Effector CD4-positive, alpha-beta T cell (primary cell): ENCODE results near the gene RASGRF1.

ENCODE experiments used
- DNase-seq: peaks from one replicate; pipeline ENCODE4 v3.0.0-alpha.2; 2020

Gene RASGRF1

DNA sequence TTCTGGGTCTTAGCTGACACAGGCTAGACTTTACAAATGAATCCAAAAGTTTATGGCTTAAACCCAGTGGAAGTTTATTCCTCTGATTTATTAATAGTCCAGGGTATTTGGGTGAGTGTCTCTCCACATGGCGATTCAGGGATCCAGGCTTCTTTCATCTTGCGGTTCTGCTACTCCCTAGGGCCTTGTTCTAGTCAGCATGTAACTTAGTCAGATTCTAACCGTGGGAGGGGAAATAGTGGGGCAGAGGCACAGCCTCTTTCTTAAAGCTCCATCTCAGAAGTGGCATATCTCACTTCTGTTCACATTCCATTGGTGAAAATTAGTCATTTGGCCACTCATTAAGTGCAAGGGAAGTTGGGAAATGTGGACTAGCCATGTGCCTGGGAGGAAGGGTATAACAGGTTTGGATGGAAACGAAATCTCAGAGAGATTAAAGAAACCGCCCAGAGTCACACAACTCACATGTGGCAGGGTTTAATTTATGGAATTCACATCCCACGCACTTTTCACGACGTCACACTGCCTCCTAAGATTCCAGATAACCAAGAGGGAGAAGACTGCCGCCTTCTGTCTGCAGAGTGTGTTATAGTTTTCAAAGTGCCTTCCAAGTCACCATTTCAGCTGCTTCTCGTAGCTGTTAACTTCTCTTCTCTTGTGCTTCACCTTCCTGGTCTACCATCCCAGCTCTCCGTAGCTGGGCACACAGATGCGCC, 11.4 kb upstream of the RASGRF1 start:
- DNase-seq: no peak

DNA sequence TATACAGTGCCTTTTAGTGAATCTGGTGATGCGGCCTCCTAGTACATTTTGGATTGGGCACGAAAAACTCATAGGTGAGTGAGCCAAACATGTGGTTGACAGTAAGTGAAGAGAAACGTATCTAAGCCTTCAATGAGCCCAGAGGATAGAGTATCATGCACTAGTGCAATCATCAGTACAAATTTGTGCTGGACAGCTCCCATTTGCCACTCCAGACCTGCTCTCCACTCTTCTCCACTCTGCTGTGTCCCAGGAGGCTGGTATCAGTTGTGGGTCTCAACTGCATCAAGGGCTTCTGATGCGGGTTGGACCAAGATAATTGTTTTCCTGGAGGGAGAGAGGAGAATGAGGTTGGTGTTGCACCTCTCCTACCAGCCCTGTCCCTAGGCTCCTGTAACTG, 9.1 kb upstream of the RASGRF1 start:
- no peak for DNase-seq

DNA sequence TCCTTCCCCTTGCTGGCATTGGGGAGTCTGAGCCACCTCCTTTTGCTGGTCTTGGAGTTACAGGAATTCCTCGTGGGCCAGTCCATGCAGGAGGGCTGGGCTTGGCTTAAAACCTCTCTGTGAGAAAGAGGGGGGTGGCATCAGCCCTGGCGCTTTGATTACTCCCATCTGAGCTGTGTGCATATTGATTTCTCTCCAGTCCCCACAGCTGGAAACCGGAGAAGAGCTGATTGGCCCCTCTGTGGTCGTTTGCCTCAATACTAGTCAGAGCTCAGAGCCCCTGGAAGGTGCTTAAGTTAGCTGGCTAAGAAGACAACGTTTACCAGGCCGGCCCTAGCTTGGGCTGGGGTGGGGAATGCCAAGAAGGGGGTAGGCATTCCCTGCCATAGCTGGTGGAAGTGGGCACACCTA, 4.0 kb upstream of the RASGRF1 start:
- DNase-seq: no peak

DNA sequence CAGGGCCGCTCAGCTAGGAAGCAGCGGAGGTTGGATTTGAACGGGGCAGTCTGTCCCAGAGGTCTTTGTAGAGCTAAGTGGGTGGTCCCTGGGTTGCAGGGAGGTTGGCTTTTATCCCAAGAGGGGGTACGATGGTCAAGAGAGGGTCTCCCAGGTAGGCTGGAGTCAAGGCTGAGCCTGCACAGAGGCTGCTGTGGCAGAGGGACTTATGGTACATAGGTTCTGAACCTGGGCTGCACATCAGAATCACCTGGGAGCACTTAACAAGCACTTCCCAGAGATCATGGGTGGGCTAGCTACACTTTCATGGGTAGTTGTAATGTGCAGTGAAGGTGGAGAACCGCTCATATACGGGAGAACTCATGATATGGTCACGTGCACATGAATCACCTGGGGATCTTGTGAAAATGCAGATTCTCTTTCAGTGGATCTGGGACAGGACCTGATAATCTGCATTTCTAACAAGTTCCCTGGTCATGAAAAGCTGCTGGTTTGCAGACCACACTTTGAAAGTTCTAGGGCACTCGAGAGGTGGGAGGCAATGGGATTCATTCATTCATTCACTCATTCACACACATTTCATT, 2.9 kb upstream of the RASGRF1 start:
- no peak for DNase-seq

DNA sequence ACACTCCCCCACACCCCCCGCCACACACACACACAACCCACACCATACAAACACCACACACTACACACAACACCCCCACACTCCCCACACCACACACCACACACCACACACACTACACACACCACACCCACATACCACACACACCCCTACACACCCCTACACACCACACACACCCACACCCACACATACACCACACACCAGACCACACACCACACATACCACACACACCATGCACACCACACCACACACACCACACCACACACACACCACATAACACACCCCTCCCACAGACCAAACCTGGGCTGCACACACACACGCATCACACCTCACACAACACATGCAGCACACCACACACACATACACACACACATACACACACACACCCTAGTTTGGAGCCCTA, 1.8 kb upstream of the RASGRF1 start:
- DNase-seq: no peak

DNA sequence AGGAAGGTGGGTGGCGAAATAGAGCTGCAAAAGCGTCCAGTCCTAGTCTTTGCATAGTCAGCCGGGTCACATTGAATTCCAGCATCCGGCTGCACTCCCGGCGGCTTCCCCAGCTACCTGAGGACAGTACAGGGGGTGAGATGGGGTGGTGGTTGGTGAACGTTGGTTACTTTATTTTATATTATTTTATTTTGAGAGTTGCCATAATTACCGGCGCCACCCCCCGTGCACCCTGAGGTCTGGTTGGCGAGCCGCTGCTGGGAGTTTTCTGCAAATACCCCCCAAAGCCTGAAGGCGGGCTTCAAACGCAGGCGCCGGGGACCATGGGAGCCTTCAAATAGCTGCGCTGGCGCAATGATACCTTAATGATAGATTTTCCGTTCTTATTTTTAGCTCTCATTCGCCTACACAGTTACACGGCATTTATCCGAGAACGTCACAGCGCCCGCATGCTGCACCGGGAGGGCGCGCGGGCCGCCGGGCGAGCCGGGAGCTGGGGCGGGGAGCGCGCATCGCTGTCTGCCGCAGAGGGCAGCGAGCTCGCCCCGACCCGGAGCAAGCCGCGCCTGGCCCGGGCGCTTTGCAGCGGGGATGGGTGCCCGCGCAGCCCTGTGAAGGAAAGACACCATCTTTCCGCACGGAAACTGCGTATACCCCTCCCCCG, 756 bp upstream of the RASGRF1 start:
- no peak for DNase-seq

DNA sequence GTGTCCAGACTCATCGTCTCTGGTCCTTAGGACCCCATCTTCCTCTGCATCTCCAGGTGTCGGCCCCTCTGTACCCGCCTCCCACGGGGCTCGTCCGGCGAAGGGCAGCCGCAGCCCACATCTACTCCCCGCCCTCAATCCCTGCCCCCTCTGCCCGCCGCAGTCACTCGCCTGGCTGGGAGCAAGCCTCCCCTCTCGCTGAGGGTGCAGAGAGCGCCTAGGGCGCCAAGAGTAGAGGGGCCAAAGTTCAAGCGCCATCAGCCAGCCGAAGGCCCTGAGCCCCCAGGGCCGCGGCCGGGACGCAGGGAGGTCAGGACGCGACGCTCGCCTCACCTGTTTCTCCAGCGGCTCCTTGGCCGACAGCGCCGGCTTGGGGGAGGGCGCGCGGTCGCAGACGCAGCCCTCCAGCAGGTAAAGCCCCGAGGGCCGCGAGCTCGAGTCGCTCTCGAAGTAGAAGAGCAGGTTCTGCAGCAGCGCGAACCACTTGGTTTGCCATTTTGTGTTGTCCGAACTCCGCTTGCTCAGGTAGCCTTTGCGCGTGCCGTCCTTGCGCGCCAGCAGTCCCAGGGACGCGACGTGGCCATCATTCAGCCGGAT, 592 bp downstream of the RASGRF1 start:
- DNase-seq: no peak

DNA sequence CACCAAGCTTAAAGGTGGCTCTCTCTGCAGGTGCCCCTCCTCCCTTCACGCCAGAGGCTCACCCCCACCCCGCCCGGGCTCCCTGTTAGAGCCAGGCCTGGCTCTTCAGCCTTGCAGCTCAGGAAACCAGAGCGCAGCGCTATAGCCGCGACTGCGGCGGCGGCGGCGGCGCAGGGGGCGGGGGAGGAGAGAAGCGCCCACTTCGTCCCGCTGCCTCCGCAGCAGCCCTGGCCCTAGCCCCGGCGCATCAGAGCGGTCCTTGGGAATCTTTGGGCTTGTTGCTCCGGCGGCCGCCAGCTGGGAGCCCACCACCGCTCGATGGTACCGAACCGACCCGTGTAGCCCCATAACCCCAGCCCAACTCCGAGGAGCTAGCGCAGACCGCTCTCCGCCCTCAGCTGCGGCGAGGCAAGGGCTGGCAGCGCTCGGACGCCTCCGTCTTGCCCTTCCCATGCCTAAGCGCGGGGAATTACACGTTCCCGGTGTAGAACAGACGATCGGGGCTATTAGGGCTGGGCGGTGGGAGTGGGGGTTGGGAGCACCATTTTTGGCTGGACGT, 1.2 kb downstream of the RASGRF1 start:
- no peak for DNase-seq

DNA sequence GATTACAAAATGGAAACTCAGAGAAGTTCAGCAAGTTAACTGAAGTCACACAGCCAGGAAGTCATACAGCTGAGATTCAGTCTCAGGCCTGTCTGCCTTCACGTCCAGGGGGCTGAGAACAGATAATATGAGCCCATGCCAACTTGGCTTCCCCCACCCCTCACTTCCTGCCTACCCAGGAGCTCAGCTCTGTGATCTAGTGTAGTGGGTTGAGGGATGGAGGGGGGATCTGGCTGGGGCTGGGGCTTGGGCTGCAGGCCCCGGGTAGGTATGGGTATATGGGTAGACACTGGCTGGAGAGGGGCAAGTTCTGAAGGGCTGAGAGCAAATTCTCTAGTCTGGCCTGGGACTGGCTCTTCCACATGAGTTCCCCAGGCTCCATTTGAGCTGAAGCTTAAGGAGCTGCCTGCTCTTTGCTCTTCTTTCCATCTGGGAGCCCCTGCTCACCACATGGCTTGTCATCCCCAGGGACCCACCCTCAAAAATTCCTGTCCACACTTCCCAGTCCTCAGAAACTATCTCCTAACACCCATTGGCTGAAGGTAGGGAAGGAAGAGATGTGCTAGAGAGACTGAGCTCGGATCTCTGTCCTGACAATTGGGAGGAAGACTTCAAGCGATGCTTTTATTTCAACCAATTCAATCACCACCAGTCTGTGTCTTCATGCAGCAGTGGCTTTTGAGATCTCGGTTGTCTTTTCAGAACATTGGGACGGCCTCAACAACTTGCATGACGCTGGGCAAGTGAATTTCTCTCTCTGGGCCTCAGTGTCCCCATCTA, 2.0 kb downstream of the RASGRF1 start:
- no peak for DNase-seq

DNA sequence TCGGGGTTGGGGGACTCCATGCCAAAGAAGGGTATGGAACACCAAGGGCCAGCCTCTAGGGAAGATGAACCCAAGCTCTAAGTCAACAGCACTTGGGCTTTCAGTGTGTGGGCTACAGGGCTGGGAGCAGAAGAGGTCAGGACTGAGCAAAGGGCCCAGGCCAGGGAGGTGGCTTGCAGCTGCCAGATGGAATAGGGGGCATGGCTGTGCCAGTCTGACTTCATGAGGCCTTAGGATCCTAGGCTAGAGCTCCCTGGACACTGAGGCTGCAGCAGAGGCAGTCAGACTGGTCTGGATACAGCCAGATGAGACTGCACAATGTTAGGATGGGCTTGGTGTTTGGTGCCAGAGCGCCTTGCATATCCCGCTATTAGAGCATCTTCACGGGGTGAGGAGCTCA, 3.8 kb downstream of the RASGRF1 start:
- no peak for DNase-seq

DNA sequence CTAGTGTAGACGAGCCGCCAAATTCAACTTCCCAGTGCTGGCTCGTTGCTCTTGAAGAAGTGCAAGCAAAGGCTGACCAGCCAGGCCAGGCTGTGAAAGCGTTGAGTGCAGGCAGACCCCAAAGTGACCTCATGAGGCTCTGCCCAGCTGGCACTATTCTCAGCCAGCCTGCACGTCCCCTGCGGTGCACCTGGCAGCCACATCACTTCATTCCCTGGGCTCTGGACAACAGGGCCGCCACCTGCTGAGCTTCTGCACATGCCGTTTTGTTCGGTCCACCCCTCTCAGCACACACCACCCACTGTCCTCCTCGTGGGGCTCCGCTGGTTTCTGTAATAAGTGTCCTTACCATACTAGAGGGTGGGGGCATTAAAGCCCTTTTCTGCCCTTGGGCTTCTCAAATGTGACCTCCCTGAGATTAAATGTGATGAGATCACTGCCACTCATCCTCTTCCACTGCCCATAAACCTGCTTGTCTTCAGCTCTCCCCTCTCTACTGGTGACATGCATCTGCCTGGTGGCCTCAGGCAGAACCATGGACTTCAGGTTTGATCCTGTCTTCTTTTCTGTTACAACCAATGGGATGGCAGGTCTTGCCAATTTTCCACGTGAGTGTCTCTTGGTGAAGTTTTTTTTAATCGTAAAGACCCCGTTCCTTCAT, 6.1 kb downstream of the RASGRF1 start:
- DNase-seq: no peak

DNA sequence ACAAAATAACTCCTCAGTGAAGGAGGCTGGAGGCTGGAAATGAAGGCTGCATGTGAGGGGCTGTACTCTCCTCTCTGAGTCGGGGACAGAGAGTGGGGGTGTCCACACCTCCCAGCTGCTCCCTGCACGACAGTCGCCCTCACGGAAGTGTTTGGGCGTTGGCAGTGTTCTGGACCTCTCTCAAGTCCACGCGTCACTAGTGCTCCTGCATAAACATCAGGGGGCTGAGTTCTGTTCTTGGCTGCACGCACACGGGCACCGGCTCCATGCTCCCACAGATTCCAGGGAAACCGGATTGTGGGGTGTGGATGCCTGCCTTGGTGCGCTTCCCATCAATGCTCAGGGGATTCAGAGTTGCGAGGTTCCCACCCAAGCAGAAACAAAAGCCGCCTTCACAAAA, 7.4 kb downstream of the RASGRF1 start:
- no peak for DNase-seq

DNA sequence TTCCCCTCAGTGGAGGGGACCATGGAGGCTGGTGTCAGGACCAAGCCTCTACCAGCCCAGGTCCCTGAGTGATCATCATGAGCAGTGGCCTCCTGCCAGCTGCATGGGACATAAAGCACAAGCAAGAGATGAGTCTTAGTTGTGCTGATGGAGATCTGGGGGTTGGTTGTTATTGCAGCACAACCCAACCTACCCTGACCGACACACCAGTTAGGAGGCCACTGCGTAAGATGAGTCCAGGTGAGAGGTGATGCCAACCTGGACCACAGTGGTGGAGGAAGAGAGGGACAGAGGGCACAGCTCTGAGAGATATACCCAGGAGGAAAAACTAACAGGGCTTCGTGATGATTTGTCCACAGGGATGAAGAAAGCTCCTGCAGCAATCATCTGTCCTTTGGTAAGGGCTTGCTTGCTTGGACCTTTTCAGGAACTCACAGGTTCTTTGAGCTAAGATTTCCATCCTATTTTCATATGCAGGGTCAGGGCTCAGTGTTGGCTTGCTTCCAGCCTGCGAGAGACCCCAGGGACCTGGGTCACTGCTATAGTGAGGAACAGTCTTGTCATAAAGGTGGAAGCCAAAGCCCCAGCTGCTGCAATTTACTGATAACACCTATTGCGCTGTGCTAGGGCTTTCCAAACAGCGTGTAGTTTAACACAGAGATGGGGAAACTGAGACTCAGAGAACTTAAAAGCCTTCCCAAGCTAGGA, 8.1 kb downstream of the RASGRF1 start:
- DNase-seq: no peak

DNA sequence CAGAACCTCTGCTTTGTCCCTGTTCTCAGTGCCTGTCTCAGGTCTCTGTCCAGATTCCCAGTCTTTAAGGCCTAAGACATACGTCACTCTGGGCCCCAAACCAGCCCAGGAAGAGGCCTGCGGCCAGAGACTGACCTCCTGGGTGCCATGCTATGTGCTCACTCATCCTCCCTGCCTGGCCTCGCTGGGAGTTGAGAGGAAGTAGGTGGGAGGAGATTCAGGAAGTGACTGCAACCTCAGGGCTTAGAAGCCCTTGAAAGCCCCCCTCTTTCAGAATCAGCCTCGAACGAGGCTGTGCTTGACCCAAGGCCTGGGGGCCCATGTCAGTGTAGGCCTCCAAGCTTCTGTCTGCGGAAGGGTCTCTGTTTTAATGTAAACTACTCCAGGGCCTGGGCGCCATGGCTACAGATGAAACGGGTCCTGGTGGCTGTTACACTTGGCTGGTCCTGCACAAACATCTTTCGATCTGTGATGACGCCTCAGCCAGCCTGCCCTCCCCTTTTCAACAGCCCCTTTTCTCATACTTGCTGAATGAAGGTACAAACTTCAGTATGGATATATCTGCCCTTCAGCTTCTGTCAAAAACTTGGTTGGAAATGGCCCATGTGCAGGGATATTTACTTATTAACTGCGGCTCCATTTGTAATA, 11.7 kb downstream of the RASGRF1 start:
- no peak for DNase-seq

DNA sequence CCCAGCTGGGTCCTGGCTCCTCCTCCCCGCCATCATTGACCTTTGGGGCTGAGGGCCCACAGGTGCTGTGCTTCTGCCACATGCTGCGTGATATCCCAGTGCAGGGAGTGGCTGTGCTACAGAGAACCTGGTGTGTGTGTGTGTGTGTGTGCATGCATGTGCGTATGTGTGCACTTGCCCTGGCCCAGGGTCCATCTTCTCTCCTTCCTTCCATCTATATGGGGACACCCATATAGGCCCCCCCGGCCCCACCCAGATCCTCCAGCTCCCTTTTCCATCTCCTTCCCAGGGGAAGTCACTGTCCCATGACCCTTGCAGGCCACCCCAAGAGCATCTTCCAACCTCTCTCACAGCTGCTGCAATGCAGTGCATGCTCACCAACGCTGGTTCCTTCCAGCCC, 12.6 kb downstream of the RASGRF1 start:
- no peak for DNase-seq

DNA sequence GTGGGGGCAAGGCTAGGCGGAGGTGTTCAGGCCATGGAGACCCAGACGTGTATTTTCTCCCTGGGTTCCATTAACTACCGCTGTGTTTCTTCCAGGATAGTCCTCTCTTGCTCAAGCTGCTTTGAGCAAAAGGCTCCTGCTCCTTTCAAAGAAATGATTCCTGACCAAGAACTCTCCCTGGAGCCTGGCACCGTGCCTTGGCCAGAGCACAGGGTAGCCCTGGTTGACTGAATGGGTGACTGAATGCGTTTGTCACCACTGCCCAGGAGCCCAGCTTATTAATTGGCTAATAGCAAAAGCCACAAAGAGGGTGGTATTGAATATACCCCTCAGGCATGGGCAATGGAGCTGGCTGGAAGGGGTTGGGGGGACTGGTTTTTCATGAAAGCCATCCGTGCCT, 13.9 kb downstream of the RASGRF1 start:
- no peak for DNase-seq

DNA sequence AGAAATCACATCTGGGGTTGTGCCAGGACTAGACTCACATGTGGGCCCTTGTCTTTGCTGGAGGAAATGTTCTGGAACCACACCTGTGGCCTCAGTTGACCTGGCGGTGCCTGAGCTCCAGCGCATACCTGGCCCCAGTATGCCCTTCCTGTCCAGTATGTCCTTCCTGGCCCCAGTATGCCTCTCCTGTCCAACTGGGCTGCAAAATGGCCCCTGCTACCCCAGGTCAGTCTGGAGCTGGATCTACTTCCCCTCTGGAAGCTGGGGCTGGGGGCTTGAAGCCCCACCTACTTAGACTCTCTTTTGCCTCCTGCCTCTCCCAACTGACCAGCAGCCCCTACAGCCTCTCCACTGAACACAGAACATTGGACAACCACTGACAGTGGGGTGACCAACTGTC, 15.3 kb downstream of the RASGRF1 start:
- no peak for DNase-seq

DNA sequence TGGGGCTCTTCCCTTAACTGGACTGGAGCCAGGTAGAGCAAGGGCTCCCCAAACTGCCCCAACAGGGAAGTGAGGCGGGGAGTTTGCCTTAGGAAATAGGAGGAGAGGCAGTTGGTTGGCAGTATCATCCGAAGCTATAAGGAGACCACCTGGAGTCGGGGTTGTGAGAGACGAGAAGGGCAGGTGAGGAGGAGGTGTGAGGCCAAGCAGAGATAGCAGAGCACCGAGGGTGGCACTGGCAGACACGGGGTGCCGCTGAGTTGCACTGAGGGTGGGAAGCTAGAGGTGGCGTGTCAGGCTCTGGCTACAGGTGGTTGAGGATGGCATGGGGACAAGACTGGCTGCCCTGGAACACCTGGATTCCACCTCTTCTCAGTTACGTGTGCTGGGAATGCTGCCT, 17.2 kb downstream of the RASGRF1 start:
- DNase-seq: no peak

DNA sequence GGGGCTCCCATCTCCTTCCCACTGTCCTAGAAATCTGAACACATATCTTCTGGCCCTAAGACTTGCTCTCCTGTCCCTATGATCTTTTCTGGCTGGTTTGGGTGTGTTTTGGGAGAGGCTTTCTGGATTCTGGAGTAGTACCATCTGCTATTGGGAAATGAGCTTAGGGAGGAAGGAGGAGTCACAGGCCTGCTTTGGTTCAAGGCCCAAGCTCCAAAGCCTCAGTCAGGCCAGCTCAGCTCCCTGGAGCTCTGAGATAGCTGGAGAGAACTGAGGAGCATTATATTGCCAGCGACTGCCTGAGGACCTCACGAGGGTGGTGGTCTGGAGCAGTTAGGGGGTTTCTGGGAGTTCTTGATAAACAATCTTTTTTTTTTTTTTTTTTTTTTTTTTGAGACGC, 18.7 kb downstream of the RASGRF1 start:
- no peak for DNase-seq

DNA sequence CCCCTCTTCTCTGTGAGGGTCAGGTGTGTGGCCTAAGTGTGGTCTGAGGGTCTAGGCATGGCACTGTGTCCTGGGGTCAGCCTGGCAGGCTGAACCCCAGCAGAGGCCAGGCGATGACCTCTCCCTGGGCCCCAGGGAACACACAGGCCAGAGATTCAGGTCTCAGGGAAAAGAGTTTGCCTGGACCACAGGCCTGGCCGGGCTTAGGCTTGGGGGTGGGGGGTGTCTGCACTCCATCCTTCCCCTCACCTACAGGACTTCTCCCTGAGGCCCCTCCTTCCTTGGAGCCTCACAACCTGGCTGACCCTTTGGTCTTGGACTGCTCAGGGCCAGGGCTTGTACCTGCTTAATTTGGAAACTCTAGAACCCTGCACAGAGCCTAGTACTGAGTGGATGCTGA, 21.8 kb downstream of the RASGRF1 start:
- no peak for DNase-seq

DNA sequence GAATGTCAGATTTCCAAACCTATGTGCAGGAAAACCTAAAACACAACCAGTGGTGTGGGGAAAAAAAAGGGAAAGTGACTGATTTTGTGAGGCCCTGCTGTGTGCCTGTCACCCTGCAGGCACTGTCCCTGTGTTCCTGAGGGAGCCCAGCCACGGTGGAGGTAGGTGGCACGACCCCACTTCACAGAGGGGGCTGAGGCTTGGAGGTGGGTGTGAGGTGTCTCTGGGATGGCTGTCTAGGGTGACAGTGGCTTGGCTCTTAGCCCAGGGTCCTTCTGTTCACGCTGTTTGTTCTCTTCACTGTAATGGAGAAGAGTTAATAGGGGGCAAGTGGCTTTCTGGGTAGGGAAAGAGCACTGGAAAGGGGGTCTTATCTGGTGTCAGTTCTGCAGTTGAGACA, 22.6 kb downstream of the RASGRF1 start:
- no peak for DNase-seq
